ENCODE data around the gene LDLRAP1.

The LDLRAP1 gene

DNA sequence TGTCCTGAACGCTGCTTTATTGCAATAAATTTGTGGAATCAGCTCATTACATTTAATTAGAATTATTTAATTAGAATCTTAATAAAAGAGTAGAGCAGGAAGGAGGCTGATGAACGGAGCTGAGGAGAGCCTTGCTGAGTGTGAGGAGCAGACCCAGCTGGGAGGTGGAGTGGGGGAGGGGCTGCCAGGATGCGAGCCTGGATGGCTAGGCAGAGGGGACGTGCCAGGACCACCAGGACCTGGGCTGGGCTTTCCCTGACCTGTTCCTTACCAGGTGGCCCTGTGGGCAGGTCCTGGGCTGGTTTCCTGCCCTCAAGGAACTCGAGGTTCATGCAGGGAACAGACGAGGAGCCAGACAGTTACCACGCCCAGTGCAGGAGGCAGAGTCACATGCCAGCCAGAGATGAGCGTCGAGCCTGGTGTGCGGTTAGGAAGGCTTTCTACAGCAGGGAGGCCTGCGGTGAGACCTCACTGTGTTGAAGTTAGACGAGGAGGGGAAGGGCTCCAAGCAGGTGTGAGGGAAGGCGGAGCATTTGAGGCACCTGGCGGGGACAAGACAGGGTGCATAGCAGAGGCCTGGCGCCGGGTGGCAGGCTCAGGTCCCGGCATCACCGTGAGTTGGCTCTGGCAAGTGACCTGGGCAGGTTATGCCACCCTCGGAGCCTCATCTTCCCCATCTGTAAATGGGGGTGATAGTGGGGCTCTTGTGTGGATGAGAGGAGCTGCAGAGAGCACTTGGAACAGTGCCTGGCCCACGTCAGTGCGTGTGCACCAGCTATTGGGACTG, 33.9 kb downstream of the LDLRAP1 start:
- no peaks in the 10 kb centered on the region for H3K27me3 ChIP-seq (ENCODE audit: insufficient read depth, poor library complexity, severe bottlenecking)
- TF ChIP-seq, protein P1, sequence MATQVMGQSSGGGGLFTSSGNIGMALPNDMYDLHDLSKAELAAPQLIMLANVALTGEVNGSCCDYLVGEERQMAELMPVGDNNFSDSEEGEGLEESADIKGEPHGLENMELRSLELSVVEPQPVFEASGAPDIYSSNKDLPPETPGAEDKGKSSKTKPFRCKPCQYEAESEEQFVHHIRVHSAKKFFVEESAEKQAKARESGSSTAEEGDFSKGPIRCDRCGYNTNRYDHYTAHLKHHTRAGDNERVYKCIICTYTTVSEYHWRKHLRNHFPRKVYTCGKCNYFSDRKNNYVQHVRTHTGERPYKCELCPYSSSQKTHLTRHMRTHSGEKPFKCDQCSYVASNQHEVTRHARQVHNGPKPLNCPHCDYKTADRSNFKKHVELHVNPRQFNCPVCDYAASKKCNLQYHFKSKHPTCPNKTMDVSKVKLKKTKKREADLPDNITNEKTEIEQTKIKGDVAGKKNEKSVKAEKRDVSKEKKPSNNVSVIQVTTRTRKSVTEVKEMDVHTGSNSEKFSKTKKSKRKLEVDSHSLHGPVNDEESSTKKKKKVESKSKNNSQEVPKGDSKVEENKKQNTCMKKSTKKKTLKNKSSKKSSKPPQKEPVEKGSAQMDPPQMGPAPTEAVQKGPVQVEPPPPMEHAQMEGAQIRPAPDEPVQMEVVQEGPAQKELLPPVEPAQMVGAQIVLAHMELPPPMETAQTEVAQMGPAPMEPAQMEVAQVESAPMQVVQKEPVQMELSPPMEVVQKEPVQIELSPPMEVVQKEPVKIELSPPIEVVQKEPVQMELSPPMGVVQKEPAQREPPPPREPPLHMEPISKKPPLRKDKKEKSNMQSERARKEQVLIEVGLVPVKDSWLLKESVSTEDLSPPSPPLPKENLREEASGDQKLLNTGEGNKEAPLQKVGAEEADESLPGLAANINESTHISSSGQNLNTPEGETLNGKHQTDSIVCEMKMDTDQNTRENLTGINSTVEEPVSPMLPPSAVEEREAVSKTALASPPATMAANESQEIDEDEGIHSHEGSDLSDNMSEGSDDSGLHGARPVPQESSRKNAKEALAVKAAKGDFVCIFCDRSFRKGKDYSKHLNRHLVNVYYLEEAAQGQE (IDR thresholded peaks at IDR 0.05; ENCODE audit: insufficient replicate concordance, low read depth), result no peak
- TF ChIP-seq SPI1 (IDR thresholded peaks at IDR 0.05; ENCODE audit: borderline replicate concordance, low read depth), result no peak
- no peak for TF ChIP-seq GABPA (IDR thresholded peaks at IDR 0.05; ENCODE audit: low read depth)
- TF ChIP-seq, protein P2, sequence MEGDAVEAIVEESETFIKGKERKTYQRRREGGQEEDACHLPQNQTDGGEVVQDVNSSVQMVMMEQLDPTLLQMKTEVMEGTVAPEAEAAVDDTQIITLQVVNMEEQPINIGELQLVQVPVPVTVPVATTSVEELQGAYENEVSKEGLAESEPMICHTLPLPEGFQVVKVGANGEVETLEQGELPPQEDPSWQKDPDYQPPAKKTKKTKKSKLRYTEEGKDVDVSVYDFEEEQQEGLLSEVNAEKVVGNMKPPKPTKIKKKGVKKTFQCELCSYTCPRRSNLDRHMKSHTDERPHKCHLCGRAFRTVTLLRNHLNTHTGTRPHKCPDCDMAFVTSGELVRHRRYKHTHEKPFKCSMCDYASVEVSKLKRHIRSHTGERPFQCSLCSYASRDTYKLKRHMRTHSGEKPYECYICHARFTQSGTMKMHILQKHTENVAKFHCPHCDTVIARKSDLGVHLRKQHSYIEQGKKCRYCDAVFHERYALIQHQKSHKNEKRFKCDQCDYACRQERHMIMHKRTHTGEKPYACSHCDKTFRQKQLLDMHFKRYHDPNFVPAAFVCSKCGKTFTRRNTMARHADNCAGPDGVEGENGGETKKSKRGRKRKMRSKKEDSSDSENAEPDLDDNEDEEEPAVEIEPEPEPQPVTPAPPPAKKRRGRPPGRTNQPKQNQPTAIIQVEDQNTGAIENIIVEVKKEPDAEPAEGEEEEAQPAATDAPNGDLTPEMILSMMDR (IDR thresholded peaks at IDR 0.05; ENCODE audit: insufficient read depth, low read length), result no peak
- no peak for TF ChIP-seq POLR2AphosphoS5 (IDR thresholded peaks at IDR 0.05; ENCODE audit: low read depth)
- no peak overlapping the region for H3K4me3 ChIP-seq (replicated peaks; ENCODE audit: insufficient read depth, low read length)
- no peak for DNase-seq (ENCODE audit: low read depth in 1 of 2, low spot score in 1 of 2)
- H3K27ac ChIP-seq (replicated peaks), result no peak overlapping the region

DNA sequence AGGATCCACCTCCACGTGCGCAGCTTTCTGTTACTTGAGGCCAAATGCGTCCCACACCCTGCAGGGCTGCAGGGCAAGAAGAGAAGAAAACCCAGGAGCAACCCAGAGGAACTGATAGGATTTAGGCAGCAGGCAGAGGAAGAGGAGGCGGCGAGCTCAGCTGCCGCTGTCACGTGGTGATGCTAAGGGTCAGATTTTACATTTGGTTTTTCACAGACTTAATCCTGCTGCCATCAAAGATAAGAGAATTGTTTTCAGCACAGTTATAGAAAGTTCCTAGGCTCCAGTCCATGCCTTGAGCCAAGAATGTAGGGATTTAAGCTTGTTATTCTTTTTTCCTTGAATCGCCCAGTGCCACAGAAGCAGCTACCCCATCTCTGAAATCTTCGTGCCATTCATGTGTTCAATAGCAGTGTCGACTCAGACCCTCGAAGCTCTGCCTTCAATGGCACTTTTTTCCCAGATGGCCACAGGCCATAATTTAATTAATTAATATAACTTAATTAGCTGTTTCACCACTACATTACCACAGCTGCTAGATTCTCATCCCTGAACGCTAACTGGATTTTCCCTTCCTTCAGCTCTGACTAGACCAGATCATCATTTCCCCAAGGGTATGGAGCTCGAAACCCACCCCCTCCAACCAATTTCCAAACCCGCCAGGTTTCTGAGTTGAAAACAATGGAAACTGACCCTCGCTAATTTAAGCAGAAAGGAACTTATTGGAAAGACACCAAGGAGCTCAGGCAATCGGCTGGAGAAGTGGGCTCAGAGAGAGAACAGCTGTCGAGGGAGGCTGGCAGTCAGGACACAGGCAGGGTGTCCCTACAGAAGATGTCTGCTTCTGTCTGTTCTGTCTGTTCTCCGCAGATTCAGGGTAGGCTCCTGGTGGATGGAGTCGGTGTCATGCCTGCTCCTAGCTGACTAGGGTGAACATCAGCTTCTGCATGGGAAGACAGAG, 36.2 kb downstream of the LDLRAP1 start:
- Histone ChIP-seq H3K27me3 (ENCODE audit: insufficient read depth, poor library complexity, severe bottlenecking) (no peaks in the 10 kb centered on the region), H3K27ac (replicated peaks) (no peak overlapping the region), H3K4me3 (replicated peaks; ENCODE audit: insufficient read depth, low read length) (no peak overlapping the region)
- no peak for DNase-seq (ENCODE audit: low read depth in 1 of 2, low spot score in 1 of 2)
- TF ChIP-seq, protein P1 (IDR thresholded peaks at IDR 0.05; ENCODE audit: insufficient replicate concordance, low read depth), result no peak
- TF ChIP-seq GABPA (IDR thresholded peaks at IDR 0.05; ENCODE audit: low read depth), result no peak
- no peak for TF ChIP-seq POLR2AphosphoS5 (IDR thresholded peaks at IDR 0.05; ENCODE audit: low read depth)
- TF ChIP-seq, protein P2 (IDR thresholded peaks at IDR 0.05; ENCODE audit: insufficient read depth, low read length), result no peak
- TF ChIP-seq SPI1 (IDR thresholded peaks at IDR 0.05; ENCODE audit: borderline replicate concordance, low read depth), result no peak

DNA sequence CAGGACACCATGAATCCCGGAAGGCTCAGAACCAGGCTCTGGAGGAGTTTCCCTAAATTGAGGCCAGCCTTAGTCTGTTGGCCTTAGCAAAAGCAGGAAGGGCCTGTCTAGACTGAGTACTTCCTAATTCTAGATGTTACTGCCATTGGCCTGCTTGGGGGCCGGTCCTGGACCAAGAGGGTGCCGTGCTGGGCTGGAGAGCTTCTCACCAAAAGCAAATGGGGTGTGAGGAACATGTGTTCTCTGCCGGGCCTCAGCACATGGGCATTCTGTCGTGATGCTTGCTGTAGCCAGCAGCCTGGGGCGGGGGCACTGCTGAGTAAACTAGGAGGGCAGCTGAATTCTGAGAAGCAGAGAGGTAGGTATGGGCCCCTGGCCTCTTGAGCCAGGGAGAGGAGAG, 37.5 kb downstream of the LDLRAP1 start:
- Histone ChIP-seq H3K4me3 (replicated peaks; ENCODE audit: insufficient read depth, low read length) (no peak overlapping the region), H3K27ac (replicated peaks) (no peak overlapping the region), H3K27me3 (ENCODE audit: insufficient read depth, poor library complexity, severe bottlenecking) (no peaks in the 10 kb centered on the region)
- TF ChIP-seq, protein P2 (IDR thresholded peaks at IDR 0.05; ENCODE audit: insufficient read depth, low read length), result no peak
- TF ChIP-seq, protein P1 (IDR thresholded peaks at IDR 0.05; ENCODE audit: insufficient replicate concordance, low read depth), result no peak
- TF ChIP-seq GABPA (IDR thresholded peaks at IDR 0.05; ENCODE audit: low read depth) (no peak), POLR2AphosphoS5 (IDR thresholded peaks at IDR 0.05; ENCODE audit: low read depth) (no peak), SPI1 (IDR thresholded peaks at IDR 0.05; ENCODE audit: borderline replicate concordance, low read depth) (peak; percentile 31; the same call in 1 of the 2 replicates)
- peak in 1 of 2 experiments; percentile 43 for DNase-seq (ENCODE audit: low read depth in 1 of 2, low spot score in 1 of 2)

All from HL-60 (cell line).